Measurements from ENCODE around the gene KIAA1671.
"Not testable (repeated sequence)": the region's sequence is repeated elsewhere in the genome, so short reads cannot be mapped to it uniquely, and the experiment has no call there.

Gene KIAA1671

GRCh38 chr22:24951942-24952836, at the start of gene KIAA1671:
Gene KIAA1671 (plus strand): TSS chr22:24952716. CDS start chr22:25028000, 75,284 bp downstream.
- peak; percentile 63 to 87 (median 81) for DNase-seq

GRCh38 chr22:24905909-24906308, 46.6 kb upstream of the KIAA1671 start:
- no peak for DNase-seq

DNA sequence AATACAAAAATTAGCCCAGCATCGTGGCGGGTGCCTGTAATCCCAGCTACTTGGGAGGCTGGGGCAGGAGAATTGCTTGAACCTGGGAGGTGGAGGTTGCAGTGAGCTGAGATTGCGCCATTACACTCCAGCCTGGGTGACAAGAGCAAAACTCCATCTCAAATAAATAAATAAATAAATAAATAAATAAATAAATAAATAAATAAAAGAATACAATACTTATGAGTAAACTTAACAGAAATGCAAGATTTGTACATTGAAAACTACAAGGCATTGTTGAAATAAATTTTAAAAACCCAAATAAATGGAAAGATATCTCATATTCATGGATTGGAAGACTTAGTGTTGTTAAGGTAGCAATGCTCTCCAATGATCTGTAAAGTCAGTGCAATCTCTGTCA, 45.4 kb upstream of the KIAA1671 start:
- not testable (repeated sequence) for DNase-seq

DNA sequence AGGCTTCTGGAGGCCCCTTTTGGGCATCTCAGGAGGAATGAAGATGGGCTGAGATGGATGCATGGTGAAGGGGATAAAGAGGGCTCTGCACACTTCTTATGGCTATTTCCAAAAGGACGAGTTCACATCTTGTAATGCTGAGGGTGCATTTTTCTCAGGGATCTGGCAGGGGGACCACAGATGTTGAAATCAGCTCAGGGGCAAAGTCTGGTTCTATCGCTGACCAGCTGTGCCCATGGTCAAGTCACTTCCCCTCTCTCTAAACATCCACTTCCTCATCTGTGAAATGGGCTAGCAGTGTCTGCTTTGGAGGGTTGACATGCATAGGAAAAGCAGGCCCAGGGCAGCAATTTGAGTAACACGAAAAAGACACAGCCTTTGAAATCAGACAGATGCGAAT, 32.5 kb upstream of the KIAA1671 start:
- no peak for DNase-seq

DNA sequence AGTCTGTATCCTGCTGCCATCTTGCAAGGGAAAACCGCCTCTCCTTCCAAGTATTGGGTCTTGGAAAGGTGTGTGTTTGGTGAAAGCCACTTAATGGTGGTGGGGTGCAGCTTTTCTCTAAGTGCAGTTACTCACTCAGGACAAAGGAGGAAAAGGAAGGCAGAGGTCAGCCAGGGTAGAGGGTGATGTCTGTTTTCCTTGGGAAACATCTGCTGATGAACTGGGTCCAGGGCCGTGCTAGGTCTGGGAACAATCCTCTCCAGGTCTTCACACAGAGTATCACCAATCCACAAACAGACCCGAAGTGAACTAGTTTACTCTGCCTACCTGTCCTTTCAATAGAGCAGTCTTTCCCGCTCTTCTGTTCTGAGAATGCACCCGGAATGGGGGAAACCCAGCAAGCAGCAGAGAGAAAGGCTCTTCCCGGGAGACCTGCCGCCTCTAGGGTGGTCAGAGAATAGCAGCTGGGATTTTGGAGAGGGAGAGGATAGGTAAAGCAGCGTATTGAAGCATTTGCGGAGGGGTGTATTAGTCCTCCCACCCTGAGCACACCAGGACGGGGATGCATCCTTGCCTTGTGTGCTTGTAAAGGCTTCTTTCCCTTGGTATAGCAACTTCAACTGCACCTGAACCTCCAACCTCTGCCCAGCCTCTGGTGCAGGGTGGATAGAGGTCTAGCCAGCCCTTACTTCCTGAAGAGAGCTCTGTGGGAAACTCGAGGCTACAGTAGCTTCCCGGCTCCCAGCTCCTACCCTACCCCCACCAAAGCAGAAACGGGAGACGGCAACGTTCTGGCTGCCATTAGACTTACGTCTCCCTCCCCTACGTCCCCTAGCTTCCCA, 26.7 kb upstream of the KIAA1671 start:
- DNase-seq: no peak

GRCh38 chr22:24926428-24926725, 26.1 kb upstream of the KIAA1671 start:
- DNase-seq: no peak

DNA sequence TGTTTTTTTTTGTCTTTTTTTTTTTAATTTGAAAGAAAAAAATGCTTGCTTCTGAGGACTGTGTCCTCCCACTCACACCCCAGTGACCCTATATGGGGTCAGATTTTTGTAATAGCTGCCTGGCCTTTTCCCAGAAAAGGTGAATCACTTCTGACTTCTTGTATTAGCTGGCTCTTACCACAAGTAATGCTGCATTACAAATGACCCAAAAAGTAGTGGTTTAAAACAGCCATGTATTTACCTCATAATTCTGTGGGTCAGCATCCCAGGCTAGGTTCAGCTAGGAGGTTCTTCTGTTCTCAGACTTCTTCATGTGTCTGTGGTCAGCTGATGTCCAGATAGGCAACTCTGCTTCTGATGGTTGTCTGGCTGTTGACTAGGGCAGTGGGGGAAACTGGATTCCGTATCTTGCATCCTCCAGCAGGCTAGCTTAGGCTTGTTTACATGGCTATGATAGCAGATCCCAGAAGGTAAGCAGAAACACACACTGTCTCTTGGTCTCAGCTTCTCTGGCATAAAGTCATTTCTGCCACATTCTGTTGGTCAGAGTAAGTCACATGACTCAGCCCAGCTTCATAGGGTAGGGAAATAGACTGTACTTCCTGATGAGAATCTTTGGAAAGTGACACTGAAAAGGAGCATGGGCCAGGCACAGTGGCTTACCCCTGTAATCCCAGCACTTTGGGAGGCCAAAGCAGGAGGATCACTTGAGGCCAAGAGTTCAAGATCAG, 25.5 kb upstream of the KIAA1671 start:
- no peak for DNase-seq

DNA sequence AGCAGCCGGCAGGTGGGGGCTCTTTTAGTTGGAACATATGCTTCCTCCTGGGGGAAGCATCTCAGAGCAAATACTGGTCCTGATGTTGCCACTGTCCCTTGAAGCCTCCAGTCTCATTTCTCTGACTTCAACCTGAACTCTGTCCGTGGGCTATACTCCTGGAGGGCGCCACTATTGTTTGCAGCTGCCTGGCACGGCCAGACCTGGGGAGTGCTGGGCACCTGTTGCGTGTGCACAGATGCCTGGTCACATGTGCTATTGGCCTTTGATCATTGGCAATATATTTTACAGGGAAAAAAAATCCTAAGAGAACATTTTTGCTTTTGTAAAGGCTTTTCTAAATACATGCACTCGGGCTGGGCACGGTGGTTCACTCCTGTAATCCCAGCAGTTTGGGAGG, 24.2 kb upstream of the KIAA1671 start:
- no peak for DNase-seq

GRCh38 chr22:24930678-24931077, 21.8 kb upstream of the KIAA1671 start:
- no peak for DNase-seq

- no peak for DNase-seq
Observed at GRCh38 chr22:24935771-24936483, 16.6 kb upstream of the KIAA1671 start.

- no peak for DNase-seq
Observed at GRCh38 chr22:24937114-24937513, 15.4 kb upstream of the KIAA1671 start.

DNA sequence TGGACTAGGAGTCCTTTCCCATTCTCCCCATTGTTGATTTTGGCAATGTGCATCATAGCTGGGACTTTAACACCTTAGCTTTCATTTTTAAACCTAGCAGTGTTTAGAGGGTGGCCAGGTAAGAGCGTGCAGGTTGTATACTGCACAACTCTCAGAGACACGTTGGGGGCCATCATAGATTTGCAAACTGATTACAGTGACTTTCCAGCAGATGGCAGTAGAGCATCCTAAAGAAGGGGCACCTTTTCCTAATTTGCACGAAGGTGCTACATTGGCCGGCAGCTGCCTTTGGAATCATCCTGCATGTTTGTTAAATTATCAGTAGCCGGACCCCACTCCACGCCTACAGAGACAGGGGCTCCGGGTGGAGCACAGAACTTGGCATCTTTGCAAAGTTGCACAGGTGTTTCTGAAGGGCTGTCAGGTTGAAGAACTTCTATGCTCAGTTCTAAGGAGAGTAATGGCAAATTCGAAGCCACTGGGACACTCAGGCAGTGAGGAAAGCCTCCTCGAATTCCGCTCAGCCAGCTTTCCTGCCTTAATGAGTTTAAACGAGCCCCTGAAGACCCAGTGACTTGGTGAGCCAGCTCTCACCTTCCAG, 13.7 kb upstream of the KIAA1671 start:
- DNase-seq: peak in 3 of 6 experiments; percentile 8 to 49 (median 43)

- no peak for DNase-seq
Observed at GRCh38 chr22:24942301-24942700, 10.2 kb upstream of the KIAA1671 start.

GRCh38 chr22:24944217-24944937, 8.1 kb upstream of the KIAA1671 start:
- DNase-seq: no peak

DNA sequence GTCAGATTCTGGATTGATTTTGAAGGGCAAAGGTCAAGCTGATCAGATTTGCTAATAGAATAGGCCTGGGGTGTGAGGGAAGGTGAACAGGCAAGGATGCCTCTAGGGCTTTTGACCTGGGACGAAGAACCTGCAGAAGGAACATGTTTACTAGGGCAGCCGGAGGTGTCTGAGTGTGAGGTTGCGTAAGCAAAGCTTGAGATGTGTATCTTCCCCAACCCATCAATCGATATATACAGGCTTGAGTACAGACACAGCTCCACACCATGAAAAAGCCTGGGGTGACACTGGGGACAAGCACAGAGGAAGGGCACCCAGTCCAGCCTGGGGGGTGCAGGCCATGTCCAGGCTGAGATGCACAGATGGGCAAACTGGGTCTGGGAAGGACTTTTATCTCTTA, 7.1 kb upstream of the KIAA1671 start:
- DNase-seq: no peak

DNA sequence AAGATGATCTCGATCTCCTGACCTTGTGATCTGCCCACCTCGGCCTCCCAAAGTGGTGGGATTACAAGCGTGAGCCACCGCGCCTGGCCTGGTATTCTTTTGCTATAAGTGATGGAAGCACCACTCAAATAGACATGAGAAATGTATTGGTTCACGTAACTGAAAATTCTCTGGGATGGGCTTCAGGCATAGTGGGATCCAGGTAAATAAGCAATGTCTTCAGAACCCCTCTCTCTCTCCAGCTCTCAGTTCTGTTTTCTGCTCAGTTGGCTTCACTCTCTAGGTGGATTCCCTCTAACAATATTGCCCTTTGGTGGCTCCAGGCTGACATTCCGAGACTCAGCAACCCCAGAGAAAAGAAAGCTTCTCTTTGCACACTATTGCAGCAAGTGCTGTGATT, 5.1 kb upstream of the KIAA1671 start:
- no peak for DNase-seq

- DNase-seq: no peak
Observed at GRCh38 chr22:24947881-24948280, 4.6 kb upstream of the KIAA1671 start.

GRCh38 chr22:24948356-24949202, 3.9 kb upstream of the KIAA1671 start:
- DNase-seq: no peak

- DNase-seq: no peak
Observed at GRCh38 chr22:24950272-24950902, 2.1 kb upstream of the KIAA1671 start.

DNA sequence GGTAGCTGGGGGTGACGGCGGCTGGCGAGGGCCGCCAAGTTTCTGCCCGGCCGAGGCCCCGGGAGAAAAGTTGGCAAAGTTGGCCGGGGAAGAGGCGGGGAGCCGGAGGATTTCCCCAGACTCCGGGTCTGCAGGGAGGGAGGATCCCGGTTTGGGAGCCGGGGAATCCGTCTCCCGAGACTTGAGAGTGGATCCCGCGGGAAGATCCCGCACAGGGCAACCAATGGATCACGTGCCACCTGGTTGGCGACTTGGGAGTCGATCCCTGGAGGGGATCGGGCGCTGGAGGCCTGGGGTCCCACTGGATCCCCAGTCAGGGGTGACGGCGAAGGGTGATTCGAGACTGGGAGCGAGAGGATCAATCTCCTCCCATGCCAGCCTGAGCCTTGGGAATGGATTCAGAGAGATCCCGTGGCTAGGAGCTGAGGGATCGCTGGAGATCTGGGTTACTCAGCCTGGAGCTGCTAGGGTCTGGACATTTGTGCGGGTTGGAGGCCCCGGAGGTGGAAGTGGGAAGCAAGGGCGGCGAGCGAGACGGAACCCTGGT, 394 bp downstream of the KIAA1671 start:
- no peak for DNase-seq
